AG04449 (cell line): Measurements from ENCODE around the gene PAX7.

Source experiments
- CTCF ChIA-PET: fragments of 350-600 bp; formaldehyde crosslinking; extraction: SDS; loops from one replicate; lab custom pipeline; 2021; ENCODE audit warnings: antibody characterized with exemption; lab: Yijun Ruan, JAX
- POLR2A ChIA-PET: fragments of 400-600, 350-600 bp; formaldehyde crosslinking; extraction: SDS; loops from one replicate; lab custom pipeline; 2020; ENCODE audit warnings: antibody characterized with exemption, inconsistent platforms; lab: Yijun Ruan, JAX
- DNase-seq: peaks from one replicate; pipeline ENCODE4 v3.0.0-alpha.2; 2010; ENCODE audit warnings: low read depth, low spot score
- H3K4me3 ChIP-seq: 2 replicates; pipeline ENCODE4 v1.5.1; 2011; ENCODE audit warnings: low read depth, mild to moderate bottlenecking, control low read depth, low read length
- TF ChIP-seq, protein P1 (sequence below): IDR thresholded peaks from one replicate; pipeline ENCODE4 v1.5.1; 2011; ENCODE audit warnings: mild to moderate bottlenecking, moderate library complexity, low read length, control low read depth, inconsistent platforms; ENCODE audit not compliant: insufficient read depth; ENCODE audit errors: missing control alignments

PAX7 gene

DNA sequence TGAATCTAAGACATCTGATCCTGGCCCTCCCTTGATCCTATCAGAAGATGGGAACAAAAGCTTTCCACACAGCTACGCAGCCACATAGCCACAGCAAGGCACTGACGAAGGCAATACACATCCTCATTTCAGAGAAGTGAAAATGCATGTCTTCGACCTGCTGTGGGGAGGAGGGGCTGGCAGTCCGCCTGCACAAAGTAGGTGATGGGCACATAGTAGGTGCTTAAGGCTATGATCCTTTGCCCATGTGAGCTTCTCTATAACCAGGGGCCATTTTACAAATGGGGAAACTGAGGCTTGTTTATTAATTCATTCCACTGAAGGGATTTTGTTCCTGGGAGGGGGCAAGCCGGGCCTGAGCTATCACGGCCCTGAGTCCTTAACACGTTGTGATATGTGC is 94.2 kb downstream of the PAX7 start:
- TF ChIP-seq, protein P1, sequence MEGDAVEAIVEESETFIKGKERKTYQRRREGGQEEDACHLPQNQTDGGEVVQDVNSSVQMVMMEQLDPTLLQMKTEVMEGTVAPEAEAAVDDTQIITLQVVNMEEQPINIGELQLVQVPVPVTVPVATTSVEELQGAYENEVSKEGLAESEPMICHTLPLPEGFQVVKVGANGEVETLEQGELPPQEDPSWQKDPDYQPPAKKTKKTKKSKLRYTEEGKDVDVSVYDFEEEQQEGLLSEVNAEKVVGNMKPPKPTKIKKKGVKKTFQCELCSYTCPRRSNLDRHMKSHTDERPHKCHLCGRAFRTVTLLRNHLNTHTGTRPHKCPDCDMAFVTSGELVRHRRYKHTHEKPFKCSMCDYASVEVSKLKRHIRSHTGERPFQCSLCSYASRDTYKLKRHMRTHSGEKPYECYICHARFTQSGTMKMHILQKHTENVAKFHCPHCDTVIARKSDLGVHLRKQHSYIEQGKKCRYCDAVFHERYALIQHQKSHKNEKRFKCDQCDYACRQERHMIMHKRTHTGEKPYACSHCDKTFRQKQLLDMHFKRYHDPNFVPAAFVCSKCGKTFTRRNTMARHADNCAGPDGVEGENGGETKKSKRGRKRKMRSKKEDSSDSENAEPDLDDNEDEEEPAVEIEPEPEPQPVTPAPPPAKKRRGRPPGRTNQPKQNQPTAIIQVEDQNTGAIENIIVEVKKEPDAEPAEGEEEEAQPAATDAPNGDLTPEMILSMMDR, result no peak
- ChIA-PET POLR2A (no interaction called here), CTCF (no interaction called here)

DNA sequence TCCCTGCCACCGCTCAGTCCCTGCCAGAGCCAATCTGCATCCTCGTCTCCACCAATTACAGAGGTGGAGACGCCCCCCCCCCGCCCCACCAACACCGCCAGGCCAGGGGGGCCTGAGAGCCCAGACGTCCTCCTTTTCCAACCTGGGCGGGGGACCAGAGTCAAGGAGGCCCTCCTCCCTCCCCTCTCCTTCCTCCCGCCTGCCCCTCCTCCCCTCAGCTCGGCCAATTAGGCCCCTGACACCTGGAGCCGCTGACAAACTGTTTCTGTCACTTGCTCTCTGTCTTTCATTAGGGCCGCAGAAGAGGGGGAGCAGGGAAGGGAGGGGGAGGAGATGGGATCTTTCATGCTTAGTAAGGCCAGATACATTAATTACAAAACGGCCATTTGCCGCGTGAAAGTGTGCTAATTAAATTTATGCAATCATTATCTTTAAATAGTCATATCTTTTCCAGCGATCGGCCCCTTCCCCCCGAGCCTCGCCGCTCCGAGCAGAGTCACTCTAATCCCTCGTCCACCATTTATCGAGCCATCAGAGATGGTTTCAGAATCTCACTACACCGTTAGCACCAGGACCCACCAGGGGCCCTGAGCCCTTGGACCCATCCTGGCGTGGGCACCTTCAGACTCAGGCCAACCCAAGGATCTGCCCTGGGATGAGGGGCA is 94.7 kb downstream of the PAX7 start:
- ChIA-PET POLR2A (no interaction called here), CTCF (no interaction called here)
- TF ChIP-seq, protein P1, result no peak
- no peak for DNase-seq
- no peak overlapping the region for H3K4me3 ChIP-seq

More for the DNA sequence above, 94.2 kb downstream of the PAX7 start:
- no peak for DNase-seq
- no peak overlapping the region for H3K4me3 ChIP-seq

DNA sequence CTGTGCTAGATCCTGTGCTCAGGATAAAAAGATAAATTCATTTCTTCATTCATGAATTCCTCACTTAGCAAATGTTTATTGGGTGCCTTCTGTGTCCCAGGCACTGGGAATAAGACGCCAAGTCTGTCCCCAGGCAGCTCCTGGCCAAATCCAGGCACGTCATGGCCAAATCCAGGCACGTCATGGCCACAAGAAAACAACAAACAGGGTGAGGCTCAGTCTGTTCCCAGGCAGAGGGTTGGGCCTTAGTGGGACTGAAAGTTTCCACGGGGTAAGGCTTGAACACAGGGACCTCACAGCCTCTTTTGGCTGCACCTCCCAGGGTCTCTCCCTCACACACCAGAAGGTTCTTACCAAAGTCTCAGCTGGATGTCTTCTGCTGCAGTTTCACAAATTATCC is 95.7 kb downstream of the PAX7 start:
- CTCF ChIA-PET, result no interaction called here
- TF ChIP-seq, protein P1, result no peak
- no peak overlapping the region for H3K4me3 ChIP-seq
- no peak for DNase-seq
- POLR2A ChIA-PET, result no interaction called here

DNA sequence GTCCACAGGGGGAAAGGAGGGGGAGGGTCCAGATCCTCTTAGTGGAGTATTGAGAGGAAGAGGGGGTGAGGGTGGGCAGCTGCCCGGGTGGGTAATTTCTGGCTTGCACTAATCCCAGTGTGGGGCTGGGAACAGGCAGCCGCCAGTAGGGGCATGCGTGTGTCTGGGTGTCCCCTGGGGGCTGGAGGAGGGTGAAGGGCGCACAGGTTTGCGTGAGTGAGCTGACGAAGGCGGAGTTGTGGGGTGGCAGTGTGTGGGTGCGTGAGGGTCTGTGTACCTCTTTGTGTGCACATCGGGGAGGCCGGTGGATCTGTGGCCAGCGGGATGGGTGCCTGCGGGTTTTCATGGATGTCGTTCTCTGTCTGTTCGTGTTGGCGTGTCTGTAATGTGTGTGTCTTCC is 97.3 kb downstream of the PAX7 start:
- H3K4me3 ChIP-seq, result no peak overlapping the region
- ChIA-PET CTCF (no interaction called here), POLR2A (no interaction called here)
- TF ChIP-seq, protein P1, result no peak
- no peak for DNase-seq

DNA sequence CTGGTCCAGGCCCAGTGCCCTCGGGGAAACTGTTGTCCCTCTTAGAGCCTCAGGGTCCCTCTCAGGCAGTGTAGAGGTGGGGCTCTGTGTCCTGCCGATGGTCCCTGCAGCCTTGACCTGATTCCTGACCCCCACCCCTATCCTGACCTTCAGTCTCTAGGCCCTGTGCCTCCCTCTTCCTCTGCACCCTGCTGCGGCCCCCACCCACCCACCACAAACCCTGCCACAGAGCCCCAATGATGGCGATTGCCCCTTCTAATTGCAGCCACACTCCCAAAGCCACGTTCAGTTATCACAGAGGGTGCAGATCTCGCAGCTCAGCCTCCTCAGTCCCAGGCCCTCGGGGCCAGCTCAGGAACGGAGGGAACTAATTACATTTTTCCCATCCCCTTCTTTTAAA is 99.7 kb downstream of the PAX7 start:
- TF ChIP-seq, protein P1, result no peak
- POLR2A ChIA-PET, result no interaction called here
- no peak overlapping the region for H3K4me3 ChIP-seq
- DNase-seq, result no peak
- CTCF ChIA-PET, result no interaction called here

DNA sequence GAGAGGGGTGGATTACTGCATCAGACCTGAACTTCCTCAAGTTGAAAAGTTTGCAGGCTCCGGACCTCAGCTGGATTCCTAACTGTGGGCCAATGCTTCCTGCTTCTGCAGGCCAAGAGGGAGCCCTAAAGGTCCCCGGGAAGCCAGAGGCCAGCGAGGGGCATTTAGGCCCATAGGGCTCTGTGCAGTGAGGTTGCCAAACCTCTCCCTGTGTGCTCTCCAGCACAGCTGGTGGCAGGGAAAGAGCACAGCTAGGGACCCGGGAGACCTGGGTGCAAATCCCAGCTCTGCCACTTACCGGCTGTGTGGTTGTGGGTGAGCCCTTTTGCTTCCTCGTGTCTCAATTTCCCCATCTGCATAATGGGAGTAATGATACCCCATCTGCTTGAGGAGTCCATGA is 100.5 kb downstream of the PAX7 start:
- ChIA-PET CTCF (no interaction called here), POLR2A (no interaction called here)
- no peak overlapping the region for H3K4me3 ChIP-seq
- no peak for DNase-seq
- TF ChIP-seq, protein P1, result no peak
